ENCODE measurements around the gene NDE1.

The NDE1 gene

DNA sequence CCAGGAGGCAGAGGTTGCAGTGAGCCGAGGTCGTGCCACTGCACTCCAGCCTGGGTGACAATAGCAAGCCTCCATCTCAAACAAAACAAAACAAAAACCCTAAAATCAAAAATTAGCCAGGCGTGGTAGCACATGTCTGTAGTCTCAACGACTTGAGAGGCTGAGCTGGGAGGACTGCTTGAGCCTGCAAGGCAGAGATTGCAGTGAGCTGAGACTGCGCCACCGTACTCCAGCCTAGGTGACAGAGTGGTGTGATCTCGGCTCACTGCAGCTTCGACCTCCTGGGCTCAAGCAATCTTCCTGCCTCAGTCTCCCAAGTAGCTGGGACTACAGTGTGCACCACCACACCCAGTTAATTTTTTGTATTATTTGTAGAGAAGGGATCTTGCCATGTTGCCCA lies 119.2 kb downstream of the NDE1 start:
- DNase-seq (ENCODE audit: low spot score), result no peak

DNA sequence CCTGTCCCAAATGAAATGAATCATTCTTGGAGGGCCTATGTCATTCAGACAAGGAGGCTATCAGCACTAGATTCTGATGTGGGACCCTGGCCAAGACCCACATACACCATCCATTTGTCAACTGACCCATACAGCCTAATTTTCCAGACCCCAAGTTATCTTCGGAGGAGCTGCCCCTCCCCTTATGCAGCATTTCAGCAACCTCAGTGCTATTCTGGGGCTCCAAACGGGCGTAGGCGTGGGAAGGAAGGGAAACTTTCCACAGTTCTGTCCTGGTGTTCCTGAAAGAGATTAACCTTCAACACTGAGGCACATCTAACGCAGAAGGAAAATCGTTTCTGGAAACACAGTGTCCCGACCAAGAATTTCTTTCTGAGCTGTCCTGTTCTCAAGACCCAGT lies 120.1 kb downstream of the NDE1 start:
- DNase-seq (ENCODE audit: low spot score), result no peak

- DNase-seq (ENCODE audit: low spot score), result no peak
Measured at GRCh38 chr16:15770512-15770911, 120.5 kb downstream of the NDE1 start.

DNA sequence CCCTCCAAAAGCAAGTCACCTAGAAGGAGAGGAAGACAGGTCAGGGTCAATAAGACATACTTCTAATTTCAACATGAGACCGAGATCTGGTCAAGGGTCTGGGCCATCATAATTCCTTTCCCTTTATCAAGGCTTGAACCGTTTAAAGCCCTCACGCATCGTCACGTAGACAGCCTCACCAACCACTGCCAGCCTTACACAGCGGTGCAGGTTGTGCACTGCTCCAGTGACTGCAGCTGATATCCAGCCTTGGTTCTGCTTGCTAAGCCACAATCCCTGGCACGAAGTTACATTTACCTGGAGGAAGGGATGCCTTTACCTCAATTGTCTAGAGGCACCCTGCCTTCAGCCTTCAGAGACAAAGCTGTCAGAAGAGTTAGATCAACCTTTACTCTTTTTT lies 121.6 kb downstream of the NDE1 start:
- no peak for DNase-seq (ENCODE audit: low spot score)

GRCh38 chr16:15772579-15773293 lies 122.7 kb downstream of the NDE1 start:
- no peak for DNase-seq (ENCODE audit: low spot score)

DNA sequence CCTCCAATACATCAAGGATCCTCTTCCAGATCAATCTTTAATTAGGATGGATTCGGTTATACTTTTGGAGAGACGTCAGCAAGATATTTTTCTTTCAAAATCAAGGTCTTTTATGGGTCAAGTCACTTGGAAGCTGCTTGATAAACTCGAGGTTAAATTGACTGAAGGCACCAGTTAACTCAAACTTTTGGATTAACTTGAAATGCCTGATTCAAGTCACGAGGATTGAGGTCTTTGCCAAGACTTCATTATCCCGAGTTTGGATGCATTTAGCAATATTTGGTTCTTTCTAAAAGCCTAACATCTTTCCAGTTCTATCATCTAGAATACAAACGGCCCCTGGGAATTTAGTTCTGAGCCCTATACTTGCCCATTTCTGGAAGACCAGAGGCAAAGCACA lies 123.9 kb downstream of the NDE1 start:
- DNase-seq (ENCODE audit: low spot score), result no peak

DNA sequence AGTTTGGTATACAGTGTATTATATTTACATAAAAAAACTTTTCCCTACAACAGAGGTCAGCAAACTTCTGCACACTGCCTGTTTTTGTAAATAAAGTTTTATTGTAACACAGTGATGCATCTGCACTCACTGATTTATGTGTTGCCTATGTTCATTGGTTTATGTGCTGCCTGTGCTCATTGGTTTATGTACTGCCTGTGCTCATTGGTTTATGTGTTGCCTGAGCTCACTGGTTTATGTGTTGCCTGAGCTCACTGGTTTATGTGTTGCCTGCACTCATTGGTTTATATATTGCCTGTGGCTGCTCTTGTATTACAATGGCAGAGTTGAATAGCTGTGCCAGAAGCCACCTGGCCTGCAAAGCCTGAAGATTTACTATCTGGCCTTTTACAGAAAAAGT lies 125.2 kb downstream of the NDE1 start:
- DNase-seq (ENCODE audit: low spot score), result no peak

DNA sequence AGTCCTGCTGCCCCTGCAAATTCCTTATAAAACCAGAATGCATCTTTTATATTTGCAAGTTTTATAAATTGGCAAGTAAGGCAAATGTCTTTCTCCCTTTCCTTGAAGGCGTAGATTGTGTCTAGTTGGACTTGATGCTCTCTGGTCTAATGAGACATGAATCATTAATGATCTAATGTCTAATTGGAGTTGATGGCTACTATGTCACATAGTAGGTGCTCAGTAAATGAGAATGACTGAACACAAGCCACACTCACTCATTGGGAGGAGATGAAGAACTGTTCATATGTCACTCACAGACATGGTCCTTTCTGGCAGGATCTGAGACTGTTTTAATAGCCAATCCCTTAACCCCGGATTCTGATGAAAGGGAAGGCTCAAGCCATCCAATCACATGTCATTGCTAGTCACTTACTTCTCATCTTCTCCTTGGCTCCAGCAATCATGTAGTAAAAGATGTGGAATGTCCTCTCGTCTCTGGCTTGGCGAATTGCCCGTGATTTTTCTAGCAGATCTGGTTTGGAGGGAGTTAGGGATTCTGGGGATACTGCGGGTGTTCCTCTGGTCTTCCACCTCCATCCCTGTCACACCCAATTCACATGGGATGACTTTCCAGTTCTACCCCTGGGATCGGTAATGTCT lies 125.7 kb downstream of the NDE1 start:
- no peak for DNase-seq (ENCODE audit: low spot score)

Measured in pons (tissue), 1 donor.